OCI-M2 (cell line): ENCODE measurements around the gene FH.

Source experiments
- DNase-seq: peaks from one replicate; lab custom pipeline; 2025; ENCODE audit not compliant: unreplicated experiment; lab: John Stamatoyannopoulos, UW

Gene FH

GRCh38 chr1:241519308-241520079, at the start of gene FH:
Gene FH, minus strand, starts transcription at chr1:241519755. Its CDS starts 33 bp downstream, at chr1:241519722.
- DNase-seq: peak; percentile 74

GRCh38 chr1:241560849-241561187, 41.3 kb upstream of the FH start:
- no peak for DNase-seq

DNA sequence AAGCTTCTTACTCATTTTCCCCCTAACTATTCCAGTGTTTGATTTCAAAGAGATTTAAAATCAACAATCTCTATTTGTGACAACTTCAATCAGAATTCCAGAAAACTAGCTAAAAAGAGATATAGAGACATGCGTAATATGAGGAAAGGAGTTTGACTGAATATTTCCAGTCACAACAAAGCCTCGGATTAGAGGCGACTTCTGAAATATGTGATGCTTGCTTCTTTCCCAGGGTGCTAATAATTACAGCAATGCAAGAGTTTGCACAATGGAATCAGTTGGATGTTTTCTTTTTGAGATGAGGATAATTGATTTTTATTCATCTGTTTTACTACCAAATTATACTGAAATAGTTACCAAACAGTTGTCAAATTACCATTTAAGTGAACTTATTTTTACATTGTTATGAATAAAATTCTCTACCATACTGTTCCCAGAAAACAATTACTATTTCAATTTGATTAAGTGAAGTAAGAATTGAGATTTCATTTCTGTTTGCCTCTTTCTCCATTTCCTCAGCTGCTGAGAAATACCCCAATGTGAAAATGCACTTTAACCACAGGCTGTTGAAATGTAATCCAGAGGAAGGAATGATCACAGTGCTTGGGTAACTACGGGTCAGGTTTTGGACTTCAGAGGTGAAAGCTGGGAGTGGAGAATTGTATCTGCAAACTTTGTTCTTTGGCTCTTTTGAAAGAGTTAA, 40.7 kb upstream of the FH start:
- no peak for DNase-seq

- DNase-seq: no peak
Measured at GRCh38 chr1:241557551-241558193, 38.1 kb upstream of the FH start.

DNA sequence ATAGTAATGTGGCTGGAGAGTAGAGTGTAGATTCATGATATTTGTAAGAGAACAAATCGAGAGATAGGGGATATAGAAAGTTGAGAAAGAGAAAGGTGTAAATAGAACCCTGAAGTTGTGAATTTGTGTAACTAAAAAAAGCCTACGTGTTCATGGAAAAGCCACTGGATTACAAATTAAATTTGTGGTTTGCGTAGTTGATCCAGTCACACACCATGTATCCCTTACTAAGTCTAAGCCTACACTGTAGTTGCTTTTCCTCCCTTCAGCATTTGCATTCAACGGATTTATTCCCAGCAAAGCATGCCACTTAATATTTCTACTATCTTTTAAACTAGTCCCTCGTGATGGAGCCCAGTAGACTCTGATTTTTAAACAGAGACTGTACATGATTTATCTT, 37.5 kb upstream of the FH start:
- no peak for DNase-seq

DNA sequence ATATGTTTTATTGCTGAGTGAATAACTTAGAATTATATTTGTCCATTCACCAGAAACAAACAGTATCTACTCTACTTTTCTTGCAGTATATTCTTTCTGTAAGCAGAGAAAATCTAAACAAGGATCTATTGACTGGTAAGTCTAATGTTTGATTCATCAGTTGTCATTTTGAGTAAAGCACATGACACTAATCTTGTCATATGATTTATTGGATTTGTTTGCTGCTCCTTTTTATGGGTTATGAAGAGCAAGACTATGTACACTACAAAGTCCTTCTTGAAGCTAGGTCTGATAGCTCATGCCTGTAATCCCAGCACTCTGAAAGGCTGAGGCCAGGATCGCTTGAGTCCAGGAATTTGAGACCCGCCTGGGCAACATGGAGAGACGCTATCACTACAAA, 36.0 kb upstream of the FH start:
- DNase-seq: no peak

- no peak for DNase-seq
Measured at GRCh38 chr1:241553886-241554592, 34.5 kb upstream of the FH start.

GRCh38 chr1:241551759-241552638, 32.4 kb upstream of the FH start:
- DNase-seq: no peak

DNA sequence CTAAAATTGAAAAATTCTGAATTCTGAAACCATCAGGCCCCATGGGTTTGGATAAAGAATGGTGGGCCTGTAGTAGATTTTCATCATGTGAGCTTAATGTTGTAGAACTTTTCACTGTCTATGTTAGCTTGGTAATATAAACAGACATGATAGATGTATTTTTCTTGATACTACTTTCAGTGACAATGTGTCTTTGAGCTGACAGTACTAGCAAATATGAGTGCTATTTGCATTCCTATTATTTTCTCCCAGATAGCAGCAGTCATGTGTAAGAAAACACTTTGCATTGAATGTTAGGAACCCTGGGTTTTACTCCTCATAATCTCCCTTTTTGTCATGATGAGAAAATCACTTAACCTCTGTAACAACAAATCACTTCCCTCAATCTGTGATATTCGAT, 30.8 kb upstream of the FH start:
- DNase-seq: no peak

GRCh38 chr1:241548008-241548407, 28.5 kb upstream of the FH start:
- no peak for DNase-seq

DNA sequence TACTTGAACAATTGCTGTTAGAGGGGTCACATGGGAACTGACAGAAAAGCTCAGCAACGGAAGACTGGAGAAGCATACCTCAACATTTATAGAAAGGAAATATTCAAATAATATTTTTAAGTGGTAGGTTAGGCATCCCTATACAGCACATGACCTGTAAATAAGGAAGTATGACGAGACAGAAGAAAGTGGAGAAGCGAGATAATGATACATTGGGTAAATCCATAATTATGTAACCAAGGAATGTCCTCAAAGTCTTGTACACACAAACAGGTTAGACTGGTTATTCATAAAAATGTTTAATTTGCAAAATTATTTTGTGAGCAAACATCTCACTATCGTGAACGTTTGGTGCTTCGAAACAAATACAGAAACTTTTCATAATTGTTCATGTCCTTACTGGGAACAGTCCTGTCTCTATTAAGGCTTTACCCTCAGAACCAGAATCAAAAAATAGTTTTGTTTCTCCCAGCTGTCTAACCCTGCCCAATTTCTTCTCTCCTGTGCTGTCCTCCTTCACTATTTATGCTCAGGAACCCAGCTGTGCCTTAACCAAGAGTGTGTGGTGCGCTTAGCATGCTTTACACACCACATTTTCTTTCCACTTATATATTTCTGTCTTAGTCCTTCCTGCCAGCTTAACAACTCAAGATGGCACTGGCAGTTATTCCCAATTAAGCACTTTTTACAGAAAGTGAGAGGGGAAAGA, 22.8 kb upstream of the FH start:
- DNase-seq: no peak

DNA sequence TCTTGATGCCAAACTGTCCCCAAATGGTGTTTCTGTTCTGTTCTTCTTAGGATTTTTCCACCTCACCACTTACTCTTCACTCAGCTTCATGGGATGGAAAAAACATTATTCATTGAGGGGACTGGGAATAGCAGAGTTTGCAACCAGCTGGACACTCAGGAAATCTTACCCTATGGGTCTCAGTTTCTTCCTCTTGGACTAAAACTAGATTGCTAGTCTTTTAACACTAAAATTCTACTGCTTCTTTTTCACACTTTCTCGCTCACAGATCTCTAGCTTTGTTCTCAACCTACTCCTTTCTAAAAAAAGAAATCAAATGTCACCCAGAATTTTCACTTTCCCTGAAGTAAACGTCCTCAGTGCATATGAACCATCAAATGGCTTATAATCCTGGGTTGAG, 17.4 kb upstream of the FH start:
- DNase-seq: no peak

DNA sequence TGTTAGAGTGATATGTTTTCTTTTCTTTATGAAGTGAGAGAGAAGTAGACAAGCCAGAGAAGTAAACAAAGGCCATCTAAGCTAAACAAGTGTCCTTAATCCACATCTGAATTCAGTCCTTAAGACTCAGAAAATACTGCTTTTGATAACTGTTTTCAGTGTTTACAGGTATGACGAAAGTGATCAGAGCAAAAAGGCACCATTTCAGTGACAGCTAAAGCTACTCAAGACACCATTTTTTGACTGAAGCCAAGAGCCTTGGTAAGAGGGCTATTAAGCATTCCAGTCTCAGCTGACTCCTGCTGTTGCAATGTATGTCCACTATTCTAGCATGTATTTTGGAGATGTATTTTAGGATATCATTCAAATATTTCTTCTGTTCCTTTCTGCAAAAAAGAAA, 16.7 kb upstream of the FH start:
- DNase-seq: no peak

DNA sequence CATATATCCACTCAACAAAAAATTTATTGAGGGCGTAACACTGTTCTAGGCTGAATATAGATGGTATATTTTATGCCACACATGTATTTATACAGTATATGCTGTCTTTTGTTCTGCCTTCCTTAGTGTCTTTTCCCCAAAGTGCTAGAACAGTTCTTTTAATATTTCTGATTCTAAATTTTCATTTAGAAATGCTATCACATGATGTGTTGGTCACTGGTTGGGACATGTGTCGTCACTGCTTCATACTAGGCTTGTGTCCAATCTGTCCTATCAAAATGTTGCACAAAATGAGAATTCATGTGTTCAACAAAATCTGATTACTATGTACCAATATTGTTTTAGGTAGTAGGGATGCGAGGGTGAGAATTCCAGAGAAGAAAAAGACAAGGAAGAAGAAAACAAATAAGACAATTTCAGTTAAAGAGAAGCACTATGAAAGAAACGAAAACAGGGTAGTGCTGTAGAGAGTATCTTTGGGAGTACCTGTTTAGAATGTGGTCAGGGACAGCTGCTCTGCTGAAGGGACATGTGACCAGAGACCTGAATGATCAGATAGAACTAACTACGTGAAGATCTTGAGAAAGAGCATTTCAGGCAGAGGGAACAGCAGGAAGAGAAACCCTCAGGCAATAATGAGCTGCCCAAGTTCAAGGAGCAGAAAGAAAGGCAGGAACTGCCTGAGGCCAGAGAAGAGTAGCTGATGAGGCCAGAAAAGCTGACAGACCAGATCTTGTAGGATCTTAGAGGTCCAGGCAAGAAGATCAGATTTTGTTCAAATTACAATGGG, 14.0 kb upstream of the FH start:
- no peak for DNase-seq

GRCh38 chr1:241532864-241533263, 13.3 kb upstream of the FH start:
- no peak for DNase-seq

DNA sequence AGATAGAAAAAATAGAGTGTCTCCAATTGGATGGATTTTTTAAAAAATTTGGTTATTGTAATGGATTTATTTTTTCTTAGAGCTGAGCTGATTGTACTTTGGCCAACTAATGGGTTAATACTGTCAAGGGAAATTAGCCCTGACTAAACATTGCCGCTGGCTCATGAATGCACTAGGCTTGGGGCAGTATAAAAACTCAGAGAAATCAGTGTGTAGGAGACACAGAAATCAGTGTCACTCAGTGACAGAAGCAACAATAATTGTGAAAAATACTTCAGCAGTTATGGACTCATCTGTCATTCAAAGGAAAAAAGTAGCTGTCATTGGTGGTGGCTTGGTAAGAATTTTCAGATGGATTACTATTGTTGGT, 12.6 kb upstream of the FH start, which contains the start of gene KMO:
Gene KMO, plus strand, starts transcription at position 217 of the 370 bp plus-strand sequence. Its CDS starts 67 bp downstream, at position 284.
- no peak for DNase-seq

- DNase-seq: peak; percentile 56
Measured at GRCh38 chr1:241531195-241532161, 11.9 kb upstream of the FH start.

- DNase-seq: no peak
Measured at GRCh38 chr1:241527146-241527545, 7.6 kb upstream of the FH start.
